Suppressor macrophage (primary cell): ENCODE results near the gene COL7A1.
A peak's percentile ranks its signal among the peaks of the same experiment; 100 is the strongest.

Experiments used
- DNase-seq, 4 experiments: peaks; one replicate each; pipeline ENCODE4 v3.0.0-alpha.2; 2020 to 2022
- total RNA-seq, 17 experiments: gene quantifications; one replicate each; lab custom pipeline; 2026; ENCODE audit warnings: mixed read lengths in 6 of 17, inconsistent platforms in 3 of 17; lab: John Stamatoyannopoulos, UW

Gene COL7A1
- total RNA-seq = 0.37 to 10.8 (median 0.71) reads per million in 17 experiments

DNA sequence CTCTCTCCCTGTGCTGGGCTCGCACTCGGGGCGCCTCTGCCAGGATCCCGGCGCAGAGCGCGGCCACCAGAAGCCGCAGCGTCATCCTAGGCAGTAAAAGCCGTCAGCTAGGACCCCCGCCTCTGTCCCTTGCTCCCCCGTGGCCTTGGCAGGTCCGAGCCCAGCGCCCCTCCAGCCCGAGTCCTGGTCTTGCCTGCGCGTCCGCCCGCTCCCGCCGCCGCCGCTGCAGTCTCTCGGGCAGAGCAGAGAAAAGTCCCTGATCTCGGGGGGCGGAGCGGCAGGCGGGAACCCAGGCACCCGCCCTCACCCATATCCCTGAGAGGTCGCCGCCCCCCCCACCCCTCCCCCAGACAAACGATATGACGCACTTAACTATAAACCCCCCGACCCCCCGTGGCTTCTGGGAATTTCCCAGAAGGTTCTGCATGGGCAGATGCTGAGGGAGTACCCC is at the start of gene COL7A1:
COL7A1 (minus strand) TSS at position 255 of the 451 bp plus-strand sequence; CDS start at position 85, 170 bp downstream.
- peak in 1 of 4 experiments; percentile 37 for DNase-seq

DNA sequence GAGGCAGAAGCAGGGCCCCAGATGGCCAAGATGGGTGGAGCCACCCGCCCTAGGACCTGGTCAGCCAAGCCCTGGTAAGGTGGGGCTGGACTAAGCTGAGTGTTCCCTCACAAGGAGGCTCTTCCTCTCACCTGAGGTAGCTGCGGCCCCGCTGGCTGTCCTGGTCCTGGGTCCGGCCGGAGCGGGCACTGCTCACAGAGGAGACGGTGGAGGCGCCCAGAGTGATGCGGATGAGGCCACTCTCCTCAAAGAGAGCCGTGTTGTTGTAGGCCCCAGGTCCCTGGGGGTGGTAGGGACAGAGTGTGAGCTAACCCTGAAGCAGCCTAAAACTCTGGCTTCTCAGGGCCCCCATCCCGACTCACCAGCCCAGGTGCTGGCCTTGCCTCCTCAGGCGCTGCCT is 47.5 kb upstream of the COL7A1 start:
- DNase-seq = no peak

DNA sequence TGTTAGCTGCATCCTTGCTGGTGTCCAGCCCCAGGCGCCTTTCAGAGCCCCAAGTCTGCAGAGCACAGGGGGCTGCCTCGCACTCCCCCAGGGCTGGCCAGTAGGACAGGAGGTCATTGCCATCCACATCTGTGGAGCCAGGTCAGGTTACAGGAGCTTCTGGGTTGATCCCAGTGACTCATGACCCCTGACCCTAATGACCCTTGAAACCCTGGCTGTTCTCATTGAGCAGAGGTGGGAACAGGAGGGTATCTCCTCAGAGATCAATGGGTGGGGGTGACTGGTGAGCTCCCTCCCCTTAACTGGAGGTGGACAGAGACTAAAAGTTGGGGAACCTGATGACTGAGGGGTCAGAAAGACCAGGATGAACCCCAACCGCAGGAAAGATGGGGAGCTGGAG is 46.3 kb upstream of the COL7A1 start:
- no peak for DNase-seq

DNA sequence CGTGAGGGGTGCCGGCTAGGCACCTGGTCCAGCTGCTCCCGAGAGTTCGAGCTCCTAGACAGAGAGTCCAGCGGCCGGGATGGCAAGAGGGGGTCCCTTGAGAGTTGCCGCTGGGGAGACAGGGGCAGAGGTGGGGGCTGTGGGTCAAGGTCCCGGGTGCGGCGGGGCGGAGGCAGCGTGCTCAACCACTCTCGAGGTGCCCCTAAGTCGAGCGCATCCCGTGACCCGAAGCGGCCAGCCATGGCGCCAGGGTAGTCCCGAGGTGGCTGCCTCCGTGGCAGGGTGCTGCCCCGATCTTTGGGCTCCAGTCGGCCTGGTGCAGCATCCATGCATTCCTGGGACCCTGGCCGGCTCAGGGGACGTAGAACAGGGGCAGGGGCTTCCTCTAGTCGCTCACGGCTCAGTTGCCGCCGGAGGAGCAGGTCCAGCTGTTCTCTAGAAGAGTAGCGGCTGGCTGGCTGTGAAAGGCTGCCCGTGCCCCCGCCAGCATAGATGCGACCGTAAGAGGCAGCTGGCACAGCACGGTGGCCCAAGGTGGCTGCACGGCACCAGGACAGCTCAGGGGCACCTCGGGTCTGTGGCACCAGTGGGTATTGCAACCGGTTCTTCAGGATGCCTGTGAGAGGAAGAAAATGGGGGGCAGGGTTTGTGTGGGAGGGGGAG is 44.9 kb upstream of the COL7A1 start:
- no peak for DNase-seq

DNA sequence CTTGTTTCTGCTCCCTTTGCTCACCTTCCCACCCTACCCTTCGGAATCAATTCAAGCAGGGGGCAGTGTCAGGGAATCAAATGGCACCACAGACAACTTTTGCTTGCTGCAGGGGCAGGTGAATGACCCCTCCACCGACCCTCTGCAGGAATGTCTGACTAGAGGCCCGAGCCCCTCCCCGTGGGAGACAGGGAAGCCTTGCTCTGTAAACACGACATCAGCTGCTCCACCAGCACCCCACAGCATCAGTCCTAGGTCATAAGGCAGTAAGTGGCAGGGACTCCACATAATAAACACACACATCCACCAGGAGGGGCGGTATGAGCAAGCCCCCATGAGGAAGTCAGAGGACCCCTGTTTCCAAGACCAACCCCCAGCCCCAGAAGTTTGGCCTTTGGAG is 42.2 kb upstream of the COL7A1 start:
- DNase-seq = no peak

DNA sequence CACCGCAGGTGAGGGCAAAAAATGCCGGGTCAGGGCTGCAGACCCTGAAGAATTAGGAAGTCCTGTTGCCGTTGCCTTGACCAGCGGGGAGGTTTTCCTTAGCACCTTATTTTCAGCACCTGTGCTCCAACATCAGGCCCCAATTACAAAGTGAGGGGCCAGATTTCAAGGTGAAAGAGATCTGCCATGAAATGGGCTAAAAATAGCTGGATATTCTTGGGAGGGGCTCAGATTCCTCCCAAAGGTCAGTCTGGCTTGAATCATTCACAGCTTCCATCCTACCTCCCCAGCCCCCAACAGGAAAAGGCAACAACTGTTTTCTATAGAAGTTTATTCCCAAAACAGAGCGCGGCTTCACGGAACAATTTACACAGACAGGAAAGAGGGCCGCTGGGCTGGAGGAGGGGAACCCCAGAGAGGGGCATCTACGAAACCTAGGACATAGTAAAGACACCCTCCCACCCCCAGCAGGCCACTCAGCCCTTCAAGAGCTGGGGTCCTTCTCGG is 41.1 kb upstream of the COL7A1 start:
- no peak for DNase-seq

DNA sequence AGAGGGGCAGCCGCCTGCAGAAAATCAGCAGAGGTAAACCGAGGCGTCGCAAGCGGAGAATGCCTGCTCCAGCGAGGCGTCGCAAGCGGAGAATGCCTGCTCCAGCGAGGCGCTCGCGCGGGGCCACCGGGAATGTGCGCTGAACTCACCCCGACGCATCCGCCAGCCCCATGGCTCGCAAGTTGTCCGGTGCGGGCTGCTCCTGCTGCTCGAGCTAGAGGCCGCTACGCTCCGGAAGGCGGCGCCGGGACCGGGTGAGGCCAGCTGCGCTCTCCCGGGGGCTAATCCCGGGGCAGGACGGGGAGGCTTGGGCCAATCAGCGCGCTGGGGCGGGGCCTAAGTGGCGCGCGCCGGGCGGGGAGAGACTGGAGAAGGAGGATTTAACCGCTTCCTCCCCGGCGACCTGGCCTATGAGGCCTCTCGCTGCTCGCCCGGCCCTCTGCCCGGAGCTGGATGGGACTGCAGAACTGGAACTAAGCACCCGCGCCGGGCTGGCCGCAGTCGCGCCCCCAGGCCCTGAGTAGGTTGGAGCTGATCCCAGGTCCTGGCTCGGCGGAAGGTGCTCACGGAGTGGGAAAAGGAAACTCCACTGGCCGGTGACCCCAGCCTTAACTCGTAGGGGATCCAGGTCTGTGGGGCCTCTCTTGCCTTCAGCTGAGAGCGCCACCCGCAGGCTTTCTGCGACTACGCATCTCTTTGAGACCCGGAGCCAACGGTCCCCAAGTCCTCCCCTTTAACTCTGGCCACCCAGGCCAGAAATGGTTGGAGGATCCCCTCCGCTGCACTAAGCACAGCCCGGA is 40.3 kb upstream of the COL7A1 start, which contains the start of gene SLC26A6:
SLC26A6 (minus strand) TSS at position 240 of the 800 bp plus-strand sequence; CDS start at position 172, 68 bp downstream.
- DNase-seq = peak; percentile 97 to 99 (median 98)

DNA sequence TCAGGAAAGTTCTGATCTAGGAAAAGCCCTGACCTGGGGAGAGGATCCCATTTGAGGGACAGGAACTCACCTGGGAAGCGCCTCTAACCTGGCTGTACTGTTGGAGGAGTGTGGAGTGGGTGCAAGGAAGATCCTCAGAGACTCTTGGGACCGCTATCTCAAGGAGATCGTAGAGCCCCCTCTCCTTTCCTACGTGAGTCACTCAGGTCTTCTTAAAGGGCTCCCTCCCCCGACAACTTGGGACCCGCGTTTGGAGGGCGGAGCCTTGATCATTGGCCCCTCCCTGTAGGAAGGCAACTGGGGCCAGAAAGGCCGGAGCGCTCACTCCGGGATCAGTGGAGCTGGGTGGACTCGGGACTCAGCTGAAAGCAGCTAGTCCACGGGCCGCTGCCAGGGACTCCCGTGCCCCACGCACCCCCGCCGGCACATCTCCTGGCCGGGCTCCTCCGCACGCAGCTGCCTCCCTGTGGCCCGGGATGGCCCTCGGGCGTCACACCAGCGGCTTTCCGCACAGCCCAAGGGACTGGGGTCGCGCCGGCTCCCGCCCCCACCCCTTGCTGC is 39.6 kb upstream of the COL7A1 start:
- peak; percentile 36 to 62 (median 50) for DNase-seq

DNA sequence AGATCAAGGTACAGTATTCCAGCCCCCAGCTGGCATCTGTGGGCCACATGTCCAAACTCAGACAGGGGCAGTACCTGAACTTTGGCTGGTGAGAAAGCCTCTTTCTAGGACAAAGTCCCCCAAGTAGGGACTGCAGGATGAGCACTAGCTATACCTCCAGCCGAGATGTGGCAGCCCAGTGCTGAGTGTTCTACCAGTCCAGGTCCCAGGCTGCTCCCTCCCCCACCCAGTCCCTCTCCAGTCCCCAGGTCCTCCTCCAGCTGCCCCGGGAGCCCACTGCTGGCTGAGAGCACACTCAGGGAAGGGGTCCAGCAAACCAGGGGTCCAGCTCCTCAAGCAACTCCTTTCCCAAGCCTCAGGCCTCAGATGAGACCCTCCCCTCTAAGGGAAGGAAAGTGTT is 38.6 kb upstream of the COL7A1 start:
- no peak for DNase-seq

DNA sequence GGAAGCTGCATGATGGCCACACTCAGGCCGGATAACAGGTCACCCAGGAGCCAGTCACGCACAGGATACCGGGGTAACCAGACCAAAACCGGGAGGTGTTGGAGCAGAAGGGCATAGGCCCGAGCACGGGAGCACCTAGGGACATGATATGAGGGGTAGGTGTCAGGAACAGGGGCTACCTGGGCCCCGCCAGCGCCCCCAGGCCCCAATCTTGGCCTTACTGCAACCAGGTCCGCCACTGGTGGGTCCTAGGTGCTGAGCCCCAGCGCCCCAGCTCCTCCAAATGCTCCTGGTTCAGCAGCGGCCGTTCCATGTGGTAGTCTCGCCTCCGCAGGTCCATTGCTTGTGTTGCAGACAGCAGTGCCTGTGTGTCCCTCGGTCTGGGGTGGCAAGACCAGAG is 38.1 kb upstream of the COL7A1 start:
- DNase-seq = no peak

DNA sequence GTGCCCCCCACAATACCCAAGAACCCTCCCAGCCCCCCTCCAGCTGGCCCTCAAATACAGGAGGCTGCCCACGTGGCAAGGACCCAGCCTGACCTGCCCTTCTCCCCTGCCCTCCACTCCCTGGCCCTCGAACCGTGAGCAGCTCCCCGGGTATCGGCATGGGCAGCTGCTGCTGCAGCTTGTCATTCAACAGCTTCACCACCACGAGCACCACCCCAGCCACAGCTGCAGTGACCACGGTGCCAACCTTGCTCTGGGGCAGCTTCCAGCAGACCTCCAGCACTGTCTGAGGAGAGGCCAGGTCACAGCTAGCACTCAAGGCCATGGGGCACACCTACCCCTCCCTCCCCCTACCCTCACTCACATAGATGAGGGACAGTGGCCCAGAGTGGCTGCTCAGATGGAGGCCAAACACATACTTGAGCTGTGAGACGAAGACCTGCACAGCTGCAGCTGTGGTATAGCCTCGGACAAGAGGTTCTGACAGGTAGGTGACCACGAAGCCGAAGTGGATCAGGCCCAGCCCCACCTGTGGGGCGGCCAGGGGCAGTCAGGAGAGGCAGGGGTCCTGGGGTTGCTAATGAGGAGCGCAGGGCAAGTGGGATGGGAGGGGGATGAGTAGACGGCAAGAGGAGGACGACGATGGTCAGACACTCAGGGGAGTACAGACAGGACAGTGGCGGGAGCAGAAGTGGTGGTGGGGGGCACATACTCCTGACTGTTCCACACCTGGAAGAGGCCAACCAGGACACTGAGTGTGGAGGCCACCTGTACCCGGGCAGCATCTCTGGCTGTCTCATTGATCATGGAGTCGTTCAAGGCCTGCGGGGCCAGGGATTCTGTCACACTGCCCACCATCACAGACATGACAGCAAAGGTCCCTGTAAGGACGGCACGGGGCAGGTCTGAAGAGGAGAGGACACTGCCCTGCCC is 36.7 kb upstream of the COL7A1 start:
- DNase-seq = no peak

DNA sequence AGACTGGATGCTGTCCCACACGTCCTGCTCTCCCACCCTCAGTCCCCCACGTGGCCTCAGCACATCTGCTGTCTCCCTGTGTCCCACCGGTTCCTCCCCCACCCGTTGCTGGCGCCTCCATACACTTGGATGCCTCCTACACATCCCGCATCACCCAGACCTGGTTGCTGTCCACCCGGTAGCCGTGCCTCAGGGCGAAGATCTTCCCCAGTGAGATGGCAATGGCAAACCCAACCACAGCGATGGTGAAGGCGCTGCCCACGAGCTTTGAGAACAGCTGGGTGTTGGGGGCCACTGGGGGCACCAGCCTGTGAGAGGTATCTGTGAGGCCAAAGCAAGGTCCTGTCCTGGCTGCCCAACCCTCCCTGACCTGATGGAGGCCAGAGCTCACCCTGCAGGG is 35.7 kb upstream of the COL7A1 start:
- DNase-seq = no peak

DNA sequence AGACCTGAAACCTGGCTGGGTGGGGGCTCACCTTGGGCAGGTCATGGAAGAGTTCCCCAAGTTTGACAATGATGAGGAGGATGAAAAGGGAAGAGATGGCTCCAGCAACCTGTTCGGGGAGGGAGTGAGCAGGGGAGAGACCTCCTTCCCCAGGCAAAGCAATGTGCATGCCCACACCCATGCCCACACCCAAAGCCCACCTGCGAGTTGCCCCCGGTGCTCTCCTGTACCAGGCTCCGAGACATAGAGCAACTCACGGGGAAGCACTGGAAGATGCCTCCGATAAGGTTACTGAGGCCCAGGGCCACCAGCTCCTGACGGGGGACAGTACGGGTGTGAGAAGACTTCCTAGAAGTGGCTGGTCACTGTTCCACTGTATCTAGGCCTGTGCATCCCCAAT is 35.3 kb upstream of the COL7A1 start:
- DNase-seq = no peak

DNA sequence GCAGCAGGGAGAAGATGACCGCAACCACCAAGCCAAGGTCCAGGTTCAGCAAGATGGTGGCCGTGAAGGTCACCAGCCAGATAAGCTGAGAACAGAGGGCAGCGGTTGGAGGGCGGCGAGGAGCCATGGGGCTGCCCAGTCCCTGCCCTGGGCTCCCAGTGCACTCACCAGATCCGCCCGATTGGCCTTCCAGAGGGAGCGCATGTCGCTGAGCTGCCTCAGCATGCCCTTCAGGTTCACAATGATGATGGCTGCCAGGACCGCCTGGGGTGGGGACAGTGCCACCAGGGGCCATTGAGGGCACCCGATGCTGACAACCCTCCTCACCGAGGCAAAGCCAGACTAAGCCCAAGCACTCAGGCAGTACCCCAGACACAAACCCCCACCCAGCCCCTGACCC is 34.8 kb upstream of the COL7A1 start:
- DNase-seq = no peak

DNA sequence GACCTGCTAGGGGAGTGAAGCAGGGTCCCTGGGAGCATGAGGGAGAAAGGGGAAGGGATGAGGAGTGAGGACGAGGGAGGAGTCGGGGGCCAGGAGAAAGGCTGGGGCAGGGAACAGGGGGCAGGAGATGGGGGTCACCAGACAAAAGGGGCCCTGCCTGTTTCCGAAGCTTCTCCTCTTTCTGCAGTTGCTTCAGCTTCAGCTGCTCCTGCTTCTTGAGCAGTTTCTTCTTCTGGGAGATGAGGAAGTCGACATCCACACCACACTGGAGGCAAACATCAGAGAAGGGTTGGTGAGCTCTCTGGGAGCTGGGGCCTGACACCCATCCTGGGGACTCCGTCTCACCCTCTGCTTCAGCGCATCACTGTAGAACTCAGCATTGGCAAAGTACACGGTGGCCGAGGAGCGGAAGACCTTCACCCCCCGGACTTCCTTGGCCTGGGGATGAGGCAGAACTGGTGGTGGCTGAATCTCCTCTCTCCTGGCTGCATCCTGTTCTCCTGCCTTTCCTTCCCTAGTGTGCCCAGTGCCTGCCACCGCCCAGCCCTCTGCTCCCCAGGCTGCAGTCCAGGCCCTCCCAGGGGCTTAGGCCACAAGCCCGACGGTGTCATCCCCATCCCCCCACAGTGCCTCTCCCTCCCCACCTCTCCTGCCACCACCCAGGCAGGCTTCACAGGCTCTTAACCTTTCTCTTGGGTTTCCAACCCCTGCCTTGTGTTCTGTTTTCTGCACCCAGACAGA is 33.3 kb upstream of the COL7A1 start:
- DNase-seq = no peak

DNA sequence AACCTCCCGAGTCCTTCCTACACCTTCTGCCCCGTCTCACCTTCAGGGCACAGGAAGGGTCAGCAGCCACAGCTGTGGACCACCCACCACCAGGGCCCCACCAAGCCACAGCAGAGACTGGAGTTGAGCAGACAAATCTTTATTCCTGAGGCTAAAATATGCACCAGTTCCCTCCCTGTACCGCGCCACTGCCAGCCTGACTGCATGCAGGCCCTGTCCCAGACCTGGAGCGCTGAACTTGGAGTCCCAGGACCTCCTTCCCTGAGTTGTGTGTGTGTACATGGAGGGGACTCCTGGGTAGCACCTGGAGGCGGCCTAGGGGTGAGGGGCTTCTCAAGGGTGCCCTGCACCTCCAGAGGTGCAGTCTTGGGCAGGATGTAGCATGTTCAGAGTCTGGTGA is 30.5 kb upstream of the COL7A1 start:
- no peak for DNase-seq

DNA sequence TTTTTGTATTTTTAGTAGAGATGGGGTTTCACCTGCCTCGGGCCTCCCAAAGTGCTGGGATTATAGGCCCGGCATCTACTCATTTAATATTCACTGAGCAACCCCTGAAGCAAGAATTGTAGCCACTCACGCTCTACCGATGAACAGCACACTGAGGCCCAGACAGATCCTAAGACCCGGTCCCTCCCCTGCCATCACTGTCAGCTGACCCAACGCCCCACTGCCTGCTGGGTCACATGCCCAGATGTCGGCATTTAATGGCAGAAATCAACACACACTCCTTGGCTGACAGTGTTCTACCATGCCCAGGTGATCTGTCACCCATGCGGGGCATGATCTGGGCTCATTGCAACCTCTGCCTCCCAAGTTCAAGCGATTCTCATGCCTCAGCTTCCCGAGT is 29.6 kb upstream of the COL7A1 start:
- no peak for DNase-seq

DNA sequence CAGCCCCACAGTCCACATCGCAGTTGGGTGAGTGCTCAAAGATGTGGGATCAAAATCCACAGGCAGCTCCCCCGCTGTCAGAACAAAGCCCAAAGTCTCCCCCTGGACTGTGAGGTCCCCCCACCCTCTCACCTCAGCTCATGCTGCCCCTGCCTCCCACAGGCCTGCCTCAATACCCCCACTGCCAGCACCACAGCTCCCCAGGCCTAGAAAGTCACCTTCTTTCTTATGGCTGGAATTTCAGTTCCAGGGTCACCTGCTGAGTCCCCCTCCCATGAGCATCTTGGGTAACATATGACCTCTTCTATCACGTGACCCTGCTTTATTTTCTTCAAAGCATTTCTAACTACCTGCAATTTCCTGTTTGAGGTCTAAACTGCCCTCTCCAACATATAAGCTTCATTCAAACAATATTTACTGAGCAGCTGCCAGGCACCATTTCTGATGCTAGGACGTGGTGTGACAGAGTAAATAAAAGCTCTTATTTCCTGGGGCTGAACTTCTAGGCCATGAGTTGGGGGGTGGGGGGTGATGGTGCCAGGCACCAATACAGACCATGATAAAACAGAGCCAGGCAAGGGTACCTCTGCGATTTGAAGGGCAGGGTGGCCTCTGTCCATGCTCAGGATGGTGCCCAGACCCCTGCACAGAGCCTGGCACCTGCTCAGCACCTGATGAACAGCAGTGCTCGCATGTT is 28.9 kb upstream of the COL7A1 start:
- DNase-seq = no peak

DNA sequence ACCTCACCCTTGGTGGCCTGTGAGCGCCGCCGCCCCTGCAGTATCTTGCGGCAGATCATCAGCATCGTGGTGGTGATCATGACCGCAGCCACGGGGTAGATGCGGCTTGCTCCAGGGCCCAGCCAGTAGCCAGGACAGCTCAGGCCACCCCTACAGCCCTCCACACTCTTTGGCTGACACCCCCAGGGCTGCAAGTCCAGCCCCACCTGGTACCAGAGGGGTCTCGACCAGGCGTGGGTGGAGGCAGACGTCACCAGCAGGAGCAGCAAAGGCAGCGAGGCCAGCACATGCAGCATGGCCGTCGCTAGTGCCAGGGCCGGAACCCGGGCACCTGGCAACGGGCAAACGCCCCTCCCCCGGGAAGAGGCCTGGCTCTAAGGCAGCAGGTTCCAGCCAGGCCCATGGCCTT is 26.3 kb upstream of the COL7A1 start, which contains the start of gene TMEM89:
TMEM89 (minus strand) TSS at position 309 of the 409 bp plus-strand sequence; CDS start at position 296, 13 bp downstream.
- no peak for DNase-seq
